ENCODE data around the gene GLO1. TPM values are rescaled to one million over a fixed set of nuclear protein-coding genes. Genes with fewer than 3 reads are reported as not detected.

Gene GLO1
- total RNA-seq, 4 donors from 2014 or later: 33.7 to 107 (median 64.7) TPM

DNA sequence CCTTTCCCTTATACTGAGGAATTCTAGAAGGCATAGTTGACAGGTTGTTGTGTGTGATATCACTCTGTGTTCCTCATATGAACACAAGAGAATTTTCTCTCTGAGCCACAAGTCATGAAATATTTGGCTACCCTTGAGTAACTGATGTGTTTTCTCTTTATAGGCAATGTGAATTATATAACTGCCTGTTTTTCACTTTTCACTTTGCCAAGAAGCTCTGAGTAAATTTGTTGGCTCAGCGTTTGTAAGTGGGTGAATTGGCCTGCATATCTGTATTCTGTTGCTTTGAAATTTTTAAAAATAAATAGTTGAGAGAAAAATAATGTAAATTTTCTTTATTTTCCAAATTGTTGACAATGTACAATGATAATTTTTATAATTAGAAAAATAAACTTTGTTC is 58.0 kb downstream of the GLO1 start:
- TF ChIP-seq, protein P1, sequence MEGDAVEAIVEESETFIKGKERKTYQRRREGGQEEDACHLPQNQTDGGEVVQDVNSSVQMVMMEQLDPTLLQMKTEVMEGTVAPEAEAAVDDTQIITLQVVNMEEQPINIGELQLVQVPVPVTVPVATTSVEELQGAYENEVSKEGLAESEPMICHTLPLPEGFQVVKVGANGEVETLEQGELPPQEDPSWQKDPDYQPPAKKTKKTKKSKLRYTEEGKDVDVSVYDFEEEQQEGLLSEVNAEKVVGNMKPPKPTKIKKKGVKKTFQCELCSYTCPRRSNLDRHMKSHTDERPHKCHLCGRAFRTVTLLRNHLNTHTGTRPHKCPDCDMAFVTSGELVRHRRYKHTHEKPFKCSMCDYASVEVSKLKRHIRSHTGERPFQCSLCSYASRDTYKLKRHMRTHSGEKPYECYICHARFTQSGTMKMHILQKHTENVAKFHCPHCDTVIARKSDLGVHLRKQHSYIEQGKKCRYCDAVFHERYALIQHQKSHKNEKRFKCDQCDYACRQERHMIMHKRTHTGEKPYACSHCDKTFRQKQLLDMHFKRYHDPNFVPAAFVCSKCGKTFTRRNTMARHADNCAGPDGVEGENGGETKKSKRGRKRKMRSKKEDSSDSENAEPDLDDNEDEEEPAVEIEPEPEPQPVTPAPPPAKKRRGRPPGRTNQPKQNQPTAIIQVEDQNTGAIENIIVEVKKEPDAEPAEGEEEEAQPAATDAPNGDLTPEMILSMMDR (IDR thresholded peaks at IDR 0.05; ENCODE audit: low read depth): no peak

DNA sequence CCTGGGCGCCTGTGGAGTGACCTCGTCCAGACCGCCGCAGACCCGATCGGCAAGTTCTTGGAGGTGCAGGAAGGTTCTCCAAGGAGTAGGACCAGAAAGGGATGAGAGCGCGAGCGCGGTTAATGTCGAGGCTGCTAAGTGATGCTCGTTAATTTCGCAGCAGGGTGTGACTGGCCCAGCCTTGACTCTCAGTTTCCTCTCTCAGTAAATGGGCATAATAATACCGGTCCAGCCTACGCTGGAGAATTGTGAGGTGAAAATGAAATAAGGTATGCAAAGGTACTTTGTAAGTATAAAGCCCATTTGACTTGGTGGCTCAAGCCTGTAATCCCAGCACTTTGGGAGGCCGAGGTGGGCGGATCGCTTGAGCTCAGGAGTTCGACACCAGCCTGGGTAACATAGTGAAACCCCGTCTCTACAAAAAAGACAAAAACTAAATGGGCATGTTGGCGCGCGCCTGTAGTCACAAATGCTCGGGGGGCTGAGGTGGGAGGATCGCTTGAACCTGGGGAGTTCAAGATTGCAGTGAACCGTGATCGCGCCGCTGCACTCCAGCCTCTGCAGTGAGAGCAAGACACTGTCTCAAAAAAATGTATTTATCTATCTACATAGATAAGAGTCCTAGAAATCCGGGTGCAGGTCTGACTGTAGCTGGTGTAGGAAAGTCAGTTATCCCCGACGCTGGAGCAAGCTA is 62.6 kb downstream of the GLO1 start:
- TF ChIP-seq, protein P1 (IDR thresholded peaks at IDR 0.05; ENCODE audit: low read depth): no peak

DNA sequence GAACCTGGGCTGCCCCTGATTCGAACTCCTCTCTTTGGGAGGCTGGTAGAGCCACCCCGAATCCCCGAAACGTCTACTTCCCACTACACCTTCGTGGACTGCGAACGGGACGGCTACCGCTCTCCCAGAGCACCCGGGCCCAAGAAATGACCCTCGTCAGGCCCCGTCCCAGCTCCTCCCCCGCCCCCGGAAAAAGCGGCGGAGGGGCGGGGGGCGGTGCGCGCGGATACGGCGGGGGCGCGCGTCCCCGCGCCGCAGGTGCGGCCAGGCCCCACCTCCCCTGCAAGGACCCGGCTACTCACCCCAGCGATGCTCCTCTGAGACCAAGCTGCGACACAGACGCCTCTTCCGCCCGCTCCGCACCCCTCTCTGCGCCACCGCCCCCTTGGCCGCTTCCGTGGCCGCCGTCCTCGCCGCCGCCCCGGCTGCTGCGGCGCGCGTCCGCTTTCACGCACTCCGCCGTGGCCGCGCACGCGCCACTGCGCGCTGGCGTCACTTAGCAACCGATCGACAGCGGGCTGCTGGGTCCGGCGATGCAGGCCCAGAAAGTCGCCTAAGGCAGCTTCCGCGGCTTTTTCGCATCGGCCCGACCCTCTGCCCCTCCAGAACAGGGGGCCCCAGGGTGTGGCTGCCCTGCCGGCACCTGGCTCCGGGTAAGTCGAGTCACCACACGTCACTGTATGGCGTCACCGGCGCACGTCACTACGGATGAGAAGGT is 63.3 kb downstream of the GLO1 start, which contains the start of gene BTBD9:
Gene BTBD9 (minus strand): TSS at position 432 of the 718 bp plus-strand sequence.
- TF ChIP-seq, protein P1 (IDR thresholded peaks at IDR 0.05; ENCODE audit: low read depth): no peak

DNA sequence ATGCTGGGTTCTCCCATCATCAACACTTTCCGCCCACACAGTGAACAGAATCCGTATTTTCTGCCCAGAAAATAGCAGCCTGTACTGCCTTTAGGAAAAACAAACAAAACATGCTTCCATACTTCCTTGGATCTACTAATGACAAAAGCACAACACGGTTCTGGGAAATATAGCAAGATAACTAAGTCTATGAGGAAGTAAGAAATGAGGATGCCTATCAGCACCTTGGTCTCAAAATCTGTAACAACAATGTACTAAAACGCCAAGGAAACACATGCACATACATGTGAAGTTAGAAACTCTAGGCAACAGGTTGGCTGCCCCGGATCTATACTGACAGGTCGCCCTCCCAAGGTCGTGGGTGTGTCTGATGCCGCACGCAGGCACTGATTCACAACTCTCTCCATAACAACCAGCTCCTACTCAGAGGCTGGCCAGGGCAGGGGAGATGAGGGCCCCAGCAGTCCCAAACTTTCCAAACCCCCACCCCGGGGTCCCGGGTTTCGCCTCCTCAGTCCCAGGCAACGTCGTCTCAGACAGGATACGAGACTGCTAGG is 63.9 kb downstream of the GLO1 start:
- TF ChIP-seq, protein P1 (IDR thresholded peaks at IDR 0.05; ENCODE audit: low read depth): no peak

DNA sequence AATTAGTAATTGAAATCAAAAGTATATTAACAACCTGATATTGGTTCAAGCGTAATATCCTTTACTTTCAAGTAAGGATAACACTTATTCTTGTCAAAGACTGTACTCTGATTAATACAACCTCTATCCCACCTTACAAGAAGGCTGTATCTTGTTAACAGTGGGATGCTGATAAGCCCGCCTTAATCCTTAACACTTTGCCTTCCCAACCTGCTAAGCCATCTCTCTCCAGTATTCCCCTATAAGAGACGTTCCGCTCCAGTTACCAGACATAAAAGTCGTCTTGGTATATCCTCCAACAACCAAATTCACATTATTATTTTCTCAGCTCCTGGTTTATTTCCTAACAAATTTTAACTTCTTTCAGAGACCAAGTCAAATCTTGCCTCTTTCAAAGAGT is 65.2 kb downstream of the GLO1 start:
- TF ChIP-seq, protein P1 (IDR thresholded peaks at IDR 0.05; ENCODE audit: low read depth): no peak

- TF ChIP-seq, protein P1 (IDR thresholded peaks at IDR 0.05; ENCODE audit: low read depth): no peak
Measured at GRCh38 chr6:38636027-38636426, 66.9 kb downstream of the GLO1 start.

GRCh38 chr6:38634518-38634917 is 68.4 kb downstream of the GLO1 start:
- TF ChIP-seq, protein P1 (IDR thresholded peaks at IDR 0.05; ENCODE audit: low read depth): no peak
